Osteoblast (primary cell): ENCODE data around the gene CACNA2D3. TPM values are rescaled to one million over a fixed set of nuclear protein-coding genes. Genes with fewer than 3 reads are reported as not detected.

Experiments used
- DNase-seq: peaks from one replicate; pipeline ENCODE4 v3.0.0; 2011; ENCODE audit warnings: low spot score, mixed read lengths; ENCODE audit not compliant: insufficient read length; ENCODE audit errors: missing footprints
- H2AFZ ChIP-seq: 2 replicates; pipeline ENCODE4 v1.6.0; 2011; ENCODE audit warnings: mild to moderate bottlenecking, low read length
- H3K27ac ChIP-seq: 2 replicates; pipeline ENCODE4 v1.5.1; 2011; ENCODE audit warnings: mild to moderate bottlenecking, low read depth, low read length, moderate library complexity
- H3K27me3 ChIP-seq: 2 replicates; pipeline ENCODE4 v1.6.0; 2012; ENCODE audit warnings: mild to moderate bottlenecking, control low read depth, inconsistent platforms, low read length, moderate library complexity; ENCODE audit not compliant: insufficient read depth
- H3K36me3 ChIP-seq: 2 replicates; pipeline ENCODE4 v1.5.1; 2011; ENCODE audit warnings: mild to moderate bottlenecking, low read length, control low read depth, moderate library complexity; ENCODE audit not compliant: insufficient read depth
- H3K4me1 ChIP-seq: 2 replicates; pipeline ENCODE4 v1.5.1; 2011; ENCODE audit warnings: mild to moderate bottlenecking, low read length, control low read depth, moderate library complexity; ENCODE audit not compliant: insufficient read depth
- H3K4me2 ChIP-seq: 2 replicates; pipeline ENCODE4 v1.6.0; 2011; ENCODE audit warnings: mild to moderate bottlenecking, low read length; ENCODE audit not compliant: insufficient read depth
- H3K4me3 ChIP-seq: fragments of 200-600 bp; sonication (generic); 3 replicates; pipeline ENCODE4 v1.5.1; 2012; ENCODE audit warnings: mild to moderate bottlenecking, low read length, inconsistent platforms; ENCODE audit not compliant: insufficient read depth
- H3K79me2 ChIP-seq: 2 replicates; pipeline ENCODE4 v1.6.0; 2012; ENCODE audit warnings: mild to moderate bottlenecking, low read length, control low read depth, inconsistent platforms; ENCODE audit not compliant: insufficient read depth
- H3K9me3 ChIP-seq: 2 replicates; pipeline ENCODE4 v1.5.1; 2011; ENCODE audit warnings: low read depth, low read length, control low read depth
- H4K20me1 ChIP-seq: 2 replicates; pipeline ENCODE4 v1.6.0; 2012; ENCODE audit warnings: mild to moderate bottlenecking, low read length, control low read depth; ENCODE audit not compliant: insufficient read depth
- total RNA-seq: library from RNA; depleted of rRNA; stranded (reverse); fragments of >200 nt; gene quantifications from 2 replicates; pipeline ENCODE4 v1.2.3, GENCODE V29; 2012
- TF ChIP-seq, protein P1 (sequence below): IDR thresholded peaks from 2 replicates; pipeline ENCODE4 v1.5.1; 2011; ENCODE audit warnings: mild to moderate bottlenecking, low read depth, low read length, moderate library complexity; ENCODE audit errors: extremely low read depth

The CACNA2D3 gene
- total RNA-seq, 1 donor = 0.36 TPM

GRCh38 chr3:54261141-54261540 lies 138.8 kb downstream of the CACNA2D3 start:
- H3K4me2 ChIP-seq = no peak overlapping the region
- H3K27me3 ChIP-seq = no peaks in the 10 kb centered on the region
- H3K4me3 ChIP-seq = no peak overlapping the region
- no peaks in the 10 kb centered on the region for H4K20me1 ChIP-seq
- no peak overlapping the region for H2AFZ ChIP-seq
- no peak for DNase-seq
- H3K4me1 ChIP-seq = no peaks in the 10 kb centered on the region
- TF ChIP-seq, protein P1, sequence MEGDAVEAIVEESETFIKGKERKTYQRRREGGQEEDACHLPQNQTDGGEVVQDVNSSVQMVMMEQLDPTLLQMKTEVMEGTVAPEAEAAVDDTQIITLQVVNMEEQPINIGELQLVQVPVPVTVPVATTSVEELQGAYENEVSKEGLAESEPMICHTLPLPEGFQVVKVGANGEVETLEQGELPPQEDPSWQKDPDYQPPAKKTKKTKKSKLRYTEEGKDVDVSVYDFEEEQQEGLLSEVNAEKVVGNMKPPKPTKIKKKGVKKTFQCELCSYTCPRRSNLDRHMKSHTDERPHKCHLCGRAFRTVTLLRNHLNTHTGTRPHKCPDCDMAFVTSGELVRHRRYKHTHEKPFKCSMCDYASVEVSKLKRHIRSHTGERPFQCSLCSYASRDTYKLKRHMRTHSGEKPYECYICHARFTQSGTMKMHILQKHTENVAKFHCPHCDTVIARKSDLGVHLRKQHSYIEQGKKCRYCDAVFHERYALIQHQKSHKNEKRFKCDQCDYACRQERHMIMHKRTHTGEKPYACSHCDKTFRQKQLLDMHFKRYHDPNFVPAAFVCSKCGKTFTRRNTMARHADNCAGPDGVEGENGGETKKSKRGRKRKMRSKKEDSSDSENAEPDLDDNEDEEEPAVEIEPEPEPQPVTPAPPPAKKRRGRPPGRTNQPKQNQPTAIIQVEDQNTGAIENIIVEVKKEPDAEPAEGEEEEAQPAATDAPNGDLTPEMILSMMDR = no peak
- H3K79me2 ChIP-seq = no peaks in the 10 kb centered on the region
- H3K9me3 ChIP-seq = no peaks in the 10 kb centered on the region
- H3K36me3 ChIP-seq = no peaks in the 10 kb centered on the region
- no peak overlapping the region for H3K27ac ChIP-seq

- H3K79me2 ChIP-seq = no peaks in the 10 kb centered on the region
- DNase-seq = no peak
- H3K27ac ChIP-seq = no peak overlapping the region
- H3K9me3 ChIP-seq = peaks cover 3% of the 10 kb centered on the region
- no peak overlapping the region for H3K4me2 ChIP-seq
- H3K4me3 ChIP-seq = no peak overlapping the region
- no peaks in the 10 kb centered on the region for H4K20me1 ChIP-seq
- H3K36me3 ChIP-seq = no peaks in the 10 kb centered on the region
- no peaks in the 10 kb centered on the region for H3K4me1 ChIP-seq
- TF ChIP-seq, protein P1 = no peak
- H2AFZ ChIP-seq = no peak overlapping the region
- no peaks in the 10 kb centered on the region for H3K27me3 ChIP-seq
These were observed 140.2 kb downstream of the CACNA2D3 start for GRCh38 chr3:54262541-54262940.

- H3K9me3 ChIP-seq = peaks cover 3% of the 10 kb centered on the region
- H3K4me1 ChIP-seq = no peaks in the 10 kb centered on the region
- H3K27ac ChIP-seq = no peak overlapping the region
- no peaks in the 10 kb centered on the region for H4K20me1 ChIP-seq
- no peaks in the 10 kb centered on the region for H3K27me3 ChIP-seq
- no peak for DNase-seq
- H3K4me3 ChIP-seq = no peak overlapping the region
- H3K79me2 ChIP-seq = no peaks in the 10 kb centered on the region
- H3K4me2 ChIP-seq = no peak overlapping the region
- TF ChIP-seq, protein P1 = no peak
- no peak overlapping the region for H2AFZ ChIP-seq
- no peaks in the 10 kb centered on the region for H3K36me3 ChIP-seq
These were observed 140.6 kb downstream of the CACNA2D3 start for GRCh38 chr3:54262946-54263345.

GRCh38 chr3:54264050-54264449 lies 141.7 kb downstream of the CACNA2D3 start:
- H3K4me2 ChIP-seq = no peak overlapping the region
- H4K20me1 ChIP-seq = no peaks in the 10 kb centered on the region
- H3K9me3 ChIP-seq = peaks cover 3% of the 10 kb centered on the region
- no peaks in the 10 kb centered on the region for H3K4me1 ChIP-seq
- no peak overlapping the region for H2AFZ ChIP-seq
- H3K79me2 ChIP-seq = no peaks in the 10 kb centered on the region
- no peak overlapping the region for H3K27ac ChIP-seq
- H3K27me3 ChIP-seq = no peaks in the 10 kb centered on the region
- H3K36me3 ChIP-seq = no peaks in the 10 kb centered on the region
- TF ChIP-seq, protein P1 = no peak
- DNase-seq = no peak
- H3K4me3 ChIP-seq = no peak overlapping the region
